SH-SY5Y (cell line): ENCODE results near the gene CSRNP2.

Experiments
- GATA2 ChIP-seq: IDR thresholded peaks from 2 replicates; pipeline ENCODE4 v1.6.1; 2011; ENCODE audit warnings: mild to moderate bottlenecking, low read depth, low read length
- GATA3 ChIP-seq: IDR thresholded peaks from 2 replicates; pipeline ENCODE4 v1.6.1; 2011; ENCODE audit warnings: low read depth, mild to moderate bottlenecking, low read length, moderate library complexity

DNA sequence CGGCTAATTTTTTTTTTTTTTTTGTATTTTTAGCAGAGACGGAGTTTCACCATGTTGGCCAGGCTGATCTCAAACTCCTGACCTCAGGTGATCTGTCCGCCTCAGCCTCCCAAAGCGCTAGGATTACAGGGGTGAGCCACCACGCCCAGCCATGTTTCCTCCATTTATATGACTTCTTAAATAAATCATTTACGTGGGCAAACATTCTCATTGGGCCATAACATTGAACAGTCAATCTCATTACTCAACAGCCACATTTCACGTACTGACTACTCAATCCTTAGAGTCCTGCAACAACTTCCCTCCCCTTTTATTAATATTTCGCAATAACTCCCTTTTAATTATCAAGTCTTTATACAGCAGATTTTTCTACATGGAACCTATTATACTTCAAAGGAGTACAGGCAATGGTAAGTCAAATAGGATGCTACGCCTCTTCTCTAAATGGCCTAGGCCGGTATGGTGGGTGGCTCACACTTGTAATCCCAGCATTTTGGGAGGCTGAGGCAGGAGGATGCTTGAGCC lies 7.4 kb upstream of the CSRNP2 start:
- no peak for TF ChIP-seq GATA3
- TF ChIP-seq GATA2, result no peak
